ENCODE measurements around the gene TP53I13.
A peak's percentile ranks its signal among the peaks of the same experiment; 100 is the strongest.

Gene TP53I13

DNA sequence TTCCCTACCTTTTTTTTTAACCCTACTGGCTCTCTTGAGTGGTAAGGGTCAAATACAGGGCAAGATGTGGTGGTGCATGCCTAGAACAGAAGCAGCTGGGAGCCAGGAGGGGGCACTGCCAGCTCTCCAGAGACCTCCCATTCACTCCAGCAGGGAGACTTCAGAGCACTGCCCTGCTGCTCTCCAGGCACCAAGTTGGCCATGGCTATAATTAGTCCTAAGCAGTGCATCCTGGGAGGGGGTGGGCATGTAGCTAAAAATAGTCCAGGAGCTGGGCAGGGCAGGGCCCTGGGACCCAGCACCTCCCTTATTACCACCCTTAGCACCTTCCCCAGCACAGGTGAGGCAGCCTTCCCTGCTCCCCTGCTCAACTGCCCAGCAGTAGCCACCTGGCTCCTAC, 50.8 kb downstream of the TP53I13 start (continued):
- TF ChIP-seq, protein P1, sequence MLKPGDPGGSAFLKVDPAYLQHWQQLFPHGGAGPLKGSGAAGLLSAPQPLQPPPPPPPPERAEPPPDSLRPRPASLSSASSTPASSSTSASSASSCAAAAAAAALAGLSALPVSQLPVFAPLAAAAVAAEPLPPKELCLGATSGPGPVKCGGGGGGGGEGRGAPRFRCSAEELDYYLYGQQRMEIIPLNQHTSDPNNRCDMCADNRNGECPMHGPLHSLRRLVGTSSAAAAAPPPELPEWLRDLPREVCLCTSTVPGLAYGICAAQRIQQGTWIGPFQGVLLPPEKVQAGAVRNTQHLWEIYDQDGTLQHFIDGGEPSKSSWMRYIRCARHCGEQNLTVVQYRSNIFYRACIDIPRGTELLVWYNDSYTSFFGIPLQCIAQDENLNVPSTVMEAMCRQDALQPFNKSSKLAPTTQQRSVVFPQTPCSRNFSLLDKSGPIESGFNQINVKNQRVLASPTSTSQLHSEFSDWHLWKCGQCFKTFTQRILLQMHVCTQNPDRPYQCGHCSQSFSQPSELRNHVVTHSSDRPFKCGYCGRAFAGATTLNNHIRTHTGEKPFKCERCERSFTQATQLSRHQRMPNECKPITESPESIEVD (tag by site-specific recombination; IDR thresholded peaks at IDR 0.05) = no peak
- no peak for TF ChIP-seq ZNF626 (tag by site-specific recombination; IDR thresholded peaks at IDR 0.05)
- no peak for TF ChIP-seq ZNF555 (tag by site-specific recombination; conservative IDR thresholded peaks at IDR 0.05)
- TF ChIP-seq ZSCAN23 (tag by site-specific recombination; IDR thresholded peaks at IDR 0.05) = no peak
- no peak for TF ChIP-seq ZNF350 (tag by site-specific recombination; IDR thresholded peaks at IDR 0.05)
- TF ChIP-seq, protein P2, sequence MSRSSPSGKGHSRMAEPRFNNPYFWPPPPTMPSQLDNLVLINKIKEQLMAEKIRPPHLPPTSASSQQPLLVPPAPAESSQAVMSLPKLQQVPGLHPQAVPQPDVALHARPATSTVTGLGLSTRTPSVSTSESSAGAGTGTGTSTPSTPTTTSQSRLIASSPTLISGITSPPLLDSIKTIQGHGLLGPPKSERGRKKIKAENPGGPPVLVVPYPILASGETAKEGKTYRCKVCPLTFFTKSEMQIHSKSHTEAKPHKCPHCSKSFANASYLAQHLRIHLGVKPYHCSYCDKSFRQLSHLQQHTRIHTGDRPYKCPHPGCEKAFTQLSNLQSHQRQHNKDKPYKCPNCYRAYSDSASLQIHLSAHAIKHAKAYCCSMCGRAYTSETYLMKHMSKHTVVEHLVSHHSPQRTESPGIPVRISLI (tag by site-specific recombination; IDR thresholded peaks at IDR 0.05) = no peak
- TF ChIP-seq, protein P3, sequence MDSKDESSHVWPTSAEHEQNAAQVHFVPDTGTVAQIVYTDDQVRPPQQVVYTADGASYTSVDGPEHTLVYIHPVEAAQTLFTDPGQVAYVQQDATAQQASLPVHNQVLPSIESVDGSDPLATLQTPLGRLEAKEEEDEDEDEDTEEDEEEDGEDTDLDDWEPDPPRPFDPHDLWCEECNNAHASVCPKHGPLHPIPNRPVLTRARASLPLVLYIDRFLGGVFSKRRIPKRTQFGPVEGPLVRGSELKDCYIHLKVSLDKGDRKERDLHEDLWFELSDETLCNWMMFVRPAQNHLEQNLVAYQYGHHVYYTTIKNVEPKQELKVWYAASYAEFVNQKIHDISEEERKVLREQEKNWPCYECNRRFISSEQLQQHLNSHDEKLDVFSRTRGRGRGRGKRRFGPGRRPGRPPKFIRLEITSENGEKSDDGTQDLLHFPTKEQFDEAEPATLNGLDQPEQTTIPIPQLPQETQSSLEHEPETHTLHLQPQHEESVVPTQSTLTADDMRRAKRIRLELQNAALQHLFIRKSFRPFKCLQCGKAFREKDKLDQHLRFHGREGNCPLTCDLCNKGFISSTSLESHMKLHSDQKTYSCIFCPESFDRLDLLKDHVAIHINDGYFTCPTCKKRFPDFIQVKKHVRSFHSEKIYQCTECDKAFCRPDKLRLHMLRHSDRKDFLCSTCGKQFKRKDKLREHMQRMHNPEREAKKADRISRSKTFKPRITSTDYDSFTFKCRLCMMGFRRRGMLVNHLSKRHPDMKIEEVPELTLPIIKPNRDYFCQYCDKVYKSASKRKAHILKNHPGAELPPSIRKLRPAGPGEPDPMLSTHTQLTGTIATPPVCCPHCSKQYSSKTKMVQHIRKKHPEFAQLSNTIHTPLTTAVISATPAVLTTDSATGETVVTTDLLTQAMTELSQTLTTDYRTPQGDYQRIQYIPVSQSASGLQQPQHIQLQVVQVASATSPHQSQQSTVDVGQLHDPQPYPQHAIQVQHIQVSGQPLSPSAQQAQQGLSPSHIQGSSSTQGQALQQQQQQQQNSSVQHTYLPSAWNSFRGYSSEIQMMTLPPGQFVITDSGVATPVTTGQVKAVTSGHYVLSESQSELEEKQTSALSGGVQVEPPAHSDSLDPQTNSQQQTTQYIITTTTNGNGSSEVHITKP (tag by site-specific recombination; IDR thresholded peaks at IDR 0.05) = 0 out of 2 replicates have a peak, but pooled peaks have one; percentile 8
- no peak for TF ChIP-seq ZNF514 (tag by site-specific recombination; IDR thresholded peaks at IDR 0.05)
- TF ChIP-seq ZNF48 (tag by site-specific recombination; IDR thresholded peaks at IDR 0.05) = no peak
- no peak for TF ChIP-seq MZF1 (tag by site-specific recombination; IDR thresholded peaks at IDR 0.05; ENCODE audit: borderline replicate concordance)
- TF ChIP-seq ZNF324 (tag by site-specific recombination; IDR thresholded peaks at IDR 0.05) = no peak
- TF ChIP-seq, protein P4, sequence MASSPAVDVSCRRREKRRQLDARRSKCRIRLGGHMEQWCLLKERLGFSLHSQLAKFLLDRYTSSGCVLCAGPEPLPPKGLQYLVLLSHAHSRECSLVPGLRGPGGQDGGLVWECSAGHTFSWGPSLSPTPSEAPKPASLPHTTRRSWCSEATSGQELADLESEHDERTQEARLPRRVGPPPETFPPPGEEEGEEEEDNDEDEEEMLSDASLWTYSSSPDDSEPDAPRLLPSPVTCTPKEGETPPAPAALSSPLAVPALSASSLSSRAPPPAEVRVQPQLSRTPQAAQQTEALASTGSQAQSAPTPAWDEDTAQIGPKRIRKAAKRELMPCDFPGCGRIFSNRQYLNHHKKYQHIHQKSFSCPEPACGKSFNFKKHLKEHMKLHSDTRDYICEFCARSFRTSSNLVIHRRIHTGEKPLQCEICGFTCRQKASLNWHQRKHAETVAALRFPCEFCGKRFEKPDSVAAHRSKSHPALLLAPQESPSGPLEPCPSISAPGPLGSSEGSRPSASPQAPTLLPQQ (tag by site-specific recombination; IDR thresholded peaks at IDR 0.05) = no peak
- TF ChIP-seq ZNF311 (tag by site-specific recombination; IDR thresholded peaks at IDR 0.05; ENCODE audit: borderline replicate concordance) = no peak
- no peak for TF ChIP-seq ZBTB48 (tag by site-specific recombination; IDR thresholded peaks at IDR 0.05)
- no peak for TF ChIP-seq ZNF560 (tag by site-specific recombination; IDR thresholded peaks at IDR 0.05; ENCODE audit: borderline replicate concordance)
- no peak for TF ChIP-seq YY1 (tag by site-specific recombination; IDR thresholded peaks at IDR 0.05)
- TF ChIP-seq, protein P5, sequence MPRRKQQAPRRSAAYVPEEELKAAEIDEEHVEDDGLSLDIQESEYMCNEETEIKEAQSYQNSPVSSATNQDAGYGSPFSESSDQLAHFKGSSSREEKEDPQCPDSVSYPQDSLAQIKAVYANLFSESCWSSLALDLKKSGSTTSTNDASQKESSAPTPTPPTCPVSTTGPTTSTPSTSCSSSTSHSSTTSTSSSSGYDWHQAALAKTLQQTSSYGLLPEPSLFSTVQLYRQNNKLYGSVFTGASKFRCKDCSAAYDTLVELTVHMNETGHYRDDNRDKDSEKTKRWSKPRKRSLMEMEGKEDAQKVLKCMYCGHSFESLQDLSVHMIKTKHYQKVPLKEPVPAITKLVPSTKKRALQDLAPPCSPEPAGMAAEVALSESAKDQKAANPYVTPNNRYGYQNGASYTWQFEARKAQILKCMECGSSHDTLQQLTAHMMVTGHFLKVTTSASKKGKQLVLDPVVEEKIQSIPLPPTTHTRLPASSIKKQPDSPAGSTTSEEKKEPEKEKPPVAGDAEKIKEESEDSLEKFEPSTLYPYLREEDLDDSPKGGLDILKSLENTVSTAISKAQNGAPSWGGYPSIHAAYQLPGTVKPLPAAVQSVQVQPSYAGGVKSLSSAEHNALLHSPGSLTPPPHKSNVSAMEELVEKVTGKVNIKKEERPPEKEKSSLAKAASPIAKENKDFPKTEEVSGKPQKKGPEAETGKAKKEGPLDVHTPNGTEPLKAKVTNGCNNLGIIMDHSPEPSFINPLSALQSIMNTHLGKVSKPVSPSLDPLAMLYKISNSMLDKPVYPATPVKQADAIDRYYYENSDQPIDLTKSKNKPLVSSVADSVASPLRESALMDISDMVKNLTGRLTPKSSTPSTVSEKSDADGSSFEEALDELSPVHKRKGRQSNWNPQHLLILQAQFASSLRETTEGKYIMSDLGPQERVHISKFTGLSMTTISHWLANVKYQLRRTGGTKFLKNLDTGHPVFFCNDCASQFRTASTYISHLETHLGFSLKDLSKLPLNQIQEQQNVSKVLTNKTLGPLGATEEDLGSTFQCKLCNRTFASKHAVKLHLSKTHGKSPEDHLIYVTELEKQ (tag by site-specific recombination; IDR thresholded peaks at IDR 0.05; ENCODE audit: borderline replicate concordance) = no peak
- no peak for TF ChIP-seq ZNF558 (tag by site-specific recombination; IDR thresholded peaks at IDR 0.05)
- TF ChIP-seq ZNF843 (tag by site-specific recombination; IDR thresholded peaks at IDR 0.05) = no peak
- TF ChIP-seq, protein P6, sequence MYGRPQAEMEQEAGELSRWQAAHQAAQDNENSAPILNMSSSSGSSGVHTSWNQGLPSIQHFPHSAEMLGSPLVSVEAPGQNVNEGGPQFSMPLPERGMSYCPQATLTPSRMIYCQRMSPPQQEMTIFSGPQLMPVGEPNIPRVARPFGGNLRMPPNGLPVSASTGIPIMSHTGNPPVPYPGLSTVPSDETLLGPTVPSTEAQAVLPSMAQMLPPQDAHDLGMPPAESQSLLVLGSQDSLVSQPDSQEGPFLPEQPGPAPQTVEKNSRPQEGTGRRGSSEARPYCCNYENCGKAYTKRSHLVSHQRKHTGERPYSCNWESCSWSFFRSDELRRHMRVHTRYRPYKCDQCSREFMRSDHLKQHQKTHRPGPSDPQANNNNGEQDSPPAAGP (tag by site-specific recombination; IDR thresholded peaks at IDR 0.05) = no peak
- TF ChIP-seq GLIS1 (tag by site-specific recombination; IDR thresholded peaks at IDR 0.05) = 0 out of 2 replicates have a peak, but pooled peaks have one; percentile 15
- TF ChIP-seq ZIC2 (tag by site-specific recombination; IDR thresholded peaks at IDR 0.05) = peak; percentile 32
- TF ChIP-seq, protein P7, sequence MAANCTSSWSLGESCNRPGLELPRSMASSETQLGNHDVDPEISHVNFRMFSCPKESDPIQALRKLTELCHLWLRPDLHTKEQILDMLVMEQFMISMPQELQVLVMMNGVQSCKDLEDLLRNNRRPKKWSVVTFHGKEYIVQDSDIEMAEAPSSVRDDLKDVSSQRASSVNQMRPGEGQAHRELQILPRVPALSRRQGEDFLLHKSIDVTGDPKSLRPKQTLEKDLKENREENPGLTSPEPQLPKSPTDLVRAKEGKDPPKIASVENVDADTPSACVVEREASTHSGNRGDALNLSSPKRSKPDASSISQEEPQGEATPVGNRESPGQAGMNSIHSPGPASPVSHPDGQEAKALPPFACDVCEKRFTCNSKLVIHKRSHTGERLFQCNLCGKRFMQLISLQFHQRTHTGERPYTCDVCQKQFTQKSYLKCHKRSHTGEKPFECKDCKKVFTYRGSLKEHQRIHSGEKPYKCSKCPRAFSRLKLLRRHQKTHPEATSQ (tag by site-specific recombination; IDR thresholded peaks at IDR 0.05) = no peak
- peak; percentile 62 for TF ChIP-seq ZBTB20 (tag by site-specific recombination; IDR thresholded peaks at IDR 0.05)
- no peak for TF ChIP-seq ZFHX2 (tag by site-specific recombination; conservative IDR thresholded peaks at IDR 0.05)
- TF ChIP-seq REPIN1 (tag by site-specific recombination; IDR thresholded peaks at IDR 0.05; ENCODE audit: low read depth) = no peak
- no peak for TF ChIP-seq ZFP41 (tag by site-specific recombination; IDR thresholded peaks at IDR 0.05; ENCODE audit: borderline replicate concordance)

Data from HEK293 (cell line).